ENCODE measurements around the gene ADIPOQ.
"Not testable (repeated sequence)": the region's sequence is repeated elsewhere in the genome, so short reads cannot be mapped to it uniquely, and the experiment has no call there.

The ADIPOQ gene

DNA sequence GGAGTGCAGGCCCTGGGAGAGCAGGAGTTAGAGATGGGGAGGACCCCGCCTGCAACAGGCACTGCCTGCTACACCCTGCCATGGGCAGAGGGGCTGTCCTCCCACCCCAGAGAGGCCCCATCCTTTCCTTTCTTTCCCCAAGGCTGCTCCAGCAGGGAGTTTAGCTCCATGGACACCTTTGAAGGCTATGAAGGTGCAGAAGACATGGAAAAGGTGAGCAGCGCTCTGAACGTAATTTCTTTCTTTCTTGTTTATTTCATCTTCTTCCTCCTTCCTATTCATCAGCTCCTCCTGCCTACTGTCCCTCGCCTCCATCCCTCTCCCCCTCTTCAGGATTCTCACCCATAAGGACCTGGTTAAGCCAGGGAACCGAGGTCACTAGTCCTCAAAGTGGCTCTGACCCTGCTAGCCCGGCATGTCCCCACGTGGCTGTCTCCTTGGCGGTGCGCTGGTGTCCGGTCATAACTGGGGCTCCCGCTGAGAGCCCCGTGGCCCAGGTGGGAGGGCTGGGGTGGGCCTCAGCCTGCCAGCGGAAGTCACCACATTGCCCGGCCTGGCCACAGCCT lies 16.0 kb upstream of the ADIPOQ start:
- DNase-seq (ENCODE audit: low spot score) = no peak

DNA sequence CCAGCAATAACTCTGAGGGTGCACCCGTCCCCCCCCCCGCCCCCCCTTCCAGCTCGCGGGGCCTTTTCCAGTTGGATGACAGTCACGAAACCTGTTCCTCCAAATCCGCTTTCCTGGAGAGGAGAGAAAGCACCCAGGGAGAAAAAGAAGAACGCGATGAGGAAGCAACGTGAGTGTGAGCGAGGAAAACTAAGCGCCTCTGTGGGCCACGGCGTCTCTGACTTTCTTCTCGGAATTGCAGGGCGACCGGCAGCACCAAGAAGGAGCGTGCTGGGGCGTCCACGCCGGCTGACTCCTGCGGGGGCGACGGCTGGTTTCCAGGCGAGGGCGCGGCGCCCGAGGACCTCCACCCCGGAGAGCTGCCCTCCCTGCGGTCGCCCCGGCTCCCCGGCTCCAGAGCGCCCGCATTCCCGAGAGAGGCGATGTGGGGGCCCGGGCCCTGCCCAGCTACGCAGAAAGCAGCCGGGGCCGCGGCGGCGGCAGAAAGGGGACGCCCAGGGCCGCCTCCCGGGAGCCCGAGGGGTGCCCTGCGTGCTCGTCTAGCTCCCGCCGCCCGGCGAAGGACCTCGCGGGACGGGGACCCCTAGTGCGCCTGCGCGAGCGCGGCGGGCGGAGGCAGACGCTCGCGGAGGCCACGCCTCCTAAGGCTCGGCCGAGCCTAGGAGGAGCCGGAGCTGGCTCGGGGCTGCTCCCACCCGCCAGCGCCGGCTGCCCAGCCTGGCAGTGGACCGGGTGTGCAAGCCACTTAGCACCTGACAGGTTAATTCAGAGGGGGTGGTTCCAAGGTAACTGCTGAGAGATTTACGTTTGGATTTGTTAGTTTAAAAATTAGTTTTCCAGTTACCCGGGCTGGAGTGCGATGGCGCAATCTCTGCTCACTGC lies 15.3 kb upstream of the ADIPOQ start:
- DNase-seq (ENCODE audit: low spot score) = peak; percentile 94

DNA sequence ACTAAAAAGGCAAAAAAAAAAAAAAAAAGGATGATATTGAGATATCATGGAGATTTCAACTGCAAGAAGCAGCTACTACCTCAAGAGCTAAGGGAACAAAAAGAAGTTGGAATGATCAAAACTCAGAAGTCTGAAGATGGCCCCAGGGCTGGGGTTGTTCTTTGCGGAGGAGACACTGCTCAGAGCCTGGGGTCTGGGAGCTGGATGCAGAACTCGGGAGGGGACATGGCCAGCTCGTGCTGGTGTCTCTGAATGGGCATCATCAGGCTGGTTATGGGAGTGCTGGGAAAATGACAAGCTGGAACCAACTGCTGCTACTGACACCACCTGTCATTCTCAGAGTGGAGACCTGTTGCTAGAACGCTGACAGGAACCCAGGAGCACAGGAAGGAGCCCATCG lies 14.2 kb upstream of the ADIPOQ start:
- no peak for DNase-seq (ENCODE audit: low spot score)

DNA sequence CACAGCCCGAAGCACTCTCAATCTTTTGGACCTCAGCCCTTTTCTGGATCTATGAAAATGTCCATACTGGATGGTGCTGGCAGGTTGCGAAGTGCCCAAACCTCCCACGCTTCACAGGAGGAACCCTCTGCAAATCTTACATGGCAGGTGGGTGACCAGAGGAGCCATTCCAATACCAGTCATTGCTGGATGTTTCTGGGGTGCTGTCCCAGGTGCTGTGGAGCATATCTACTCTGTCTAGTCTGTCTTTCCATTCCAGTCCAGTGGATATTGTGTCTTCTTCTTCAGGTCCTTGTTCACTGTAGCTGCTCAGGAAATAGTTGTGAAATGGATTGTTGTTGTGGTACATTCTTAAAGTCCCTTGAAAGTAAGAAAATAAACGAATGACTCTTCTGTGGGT lies 10.7 kb upstream of the ADIPOQ start:
- no peak for DNase-seq (ENCODE audit: low spot score)

DNA sequence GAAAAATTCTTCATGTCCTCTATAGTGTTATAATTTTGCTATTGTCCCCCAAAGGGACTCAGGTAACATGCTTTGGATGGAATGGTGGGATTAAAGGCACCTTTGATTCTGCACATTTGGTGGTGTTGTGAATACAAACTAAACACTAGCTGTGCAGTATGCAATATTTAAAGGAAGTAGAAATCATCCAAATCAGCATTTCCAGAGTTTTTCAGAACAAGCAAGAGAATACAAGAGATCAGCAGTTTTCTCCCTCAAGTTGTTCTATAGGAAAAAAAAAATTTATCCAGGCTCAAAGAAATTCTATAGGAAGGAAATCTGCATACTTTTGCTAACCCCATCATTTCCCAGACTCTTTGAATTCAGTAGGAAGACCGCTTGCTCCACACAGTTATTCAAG lies 10.2 kb upstream of the ADIPOQ start:
- DNase-seq (ENCODE audit: low spot score) = no peak

DNA sequence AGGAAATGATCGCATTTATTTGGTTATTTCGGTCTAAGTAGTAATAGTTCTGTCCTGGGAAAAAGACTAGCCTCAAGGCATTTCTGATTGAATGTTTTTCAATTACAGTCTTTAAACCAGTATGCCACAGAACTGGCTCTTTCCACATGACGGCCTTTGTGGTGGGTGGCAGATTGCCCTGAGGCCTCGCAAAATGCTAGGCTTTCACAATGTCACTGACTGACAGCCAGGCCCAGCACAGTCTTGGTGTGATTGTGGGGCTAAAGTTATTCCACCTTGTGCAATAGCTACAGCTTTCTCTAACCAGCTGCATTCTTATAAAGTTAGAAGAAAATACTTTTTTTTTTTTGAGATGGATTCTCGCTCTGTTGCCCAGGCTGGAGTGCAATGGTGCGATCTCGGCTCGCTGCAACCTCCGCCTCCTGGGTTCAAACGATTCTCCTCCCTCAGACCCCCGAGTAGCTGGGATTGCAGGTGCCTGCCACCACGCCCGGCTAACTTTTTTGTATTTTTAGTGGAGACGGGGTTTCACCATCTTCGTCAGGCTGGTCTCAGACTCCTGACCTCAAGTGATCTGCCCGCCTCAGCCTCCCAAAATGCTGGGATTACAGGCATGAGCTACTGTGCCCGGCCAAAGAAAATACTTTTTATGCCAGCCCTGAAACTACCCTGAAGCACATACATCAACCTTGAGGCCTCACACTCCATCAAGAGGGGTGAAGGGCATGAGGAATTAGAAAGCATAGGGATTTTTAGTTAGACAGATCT lies 2.5 kb upstream of the ADIPOQ start:
- no peak for DNase-seq (ENCODE audit: low spot score)

DNA sequence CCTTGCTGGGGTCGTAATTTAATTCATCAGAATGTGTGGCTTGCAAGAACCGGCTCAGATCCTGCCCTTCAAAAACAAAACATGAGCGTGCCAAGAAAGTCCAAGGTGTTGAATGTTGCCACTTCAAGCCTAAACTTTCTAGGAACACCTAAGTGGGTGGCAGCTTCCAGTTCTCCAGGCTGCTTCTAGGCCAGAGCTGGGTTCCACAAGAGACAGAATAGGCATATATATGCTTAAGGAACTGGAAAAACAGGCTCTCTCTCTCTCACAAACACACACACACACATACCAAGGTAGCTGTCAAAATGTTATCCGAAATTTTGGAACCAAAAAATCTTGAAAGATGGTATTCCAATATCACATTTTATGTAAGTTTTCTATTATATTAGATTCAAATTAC lies 890 bp upstream of the ADIPOQ start:
- DNase-seq (ENCODE audit: low spot score) = no peak

DNA sequence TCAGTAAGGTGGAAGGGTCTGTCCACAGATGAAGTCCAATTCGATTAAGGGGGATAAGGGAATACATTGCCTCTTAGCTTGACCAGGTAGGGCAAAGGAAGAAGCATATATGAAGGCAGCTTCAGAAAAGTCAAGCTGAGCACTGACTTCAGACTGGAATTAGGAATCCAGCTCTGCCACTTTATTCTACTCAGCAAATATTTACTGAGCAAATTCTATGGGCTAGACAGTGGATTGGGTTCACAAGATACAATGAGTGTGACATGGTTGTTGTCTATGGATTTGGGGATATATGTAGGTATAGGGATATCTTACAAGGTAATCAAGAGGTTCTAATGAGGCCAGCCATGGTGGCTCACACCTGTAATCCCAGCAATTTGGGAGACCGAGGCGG lies 526 bp downstream of the ADIPOQ start:
- DNase-seq (ENCODE audit: low spot score) = no peak

DNA sequence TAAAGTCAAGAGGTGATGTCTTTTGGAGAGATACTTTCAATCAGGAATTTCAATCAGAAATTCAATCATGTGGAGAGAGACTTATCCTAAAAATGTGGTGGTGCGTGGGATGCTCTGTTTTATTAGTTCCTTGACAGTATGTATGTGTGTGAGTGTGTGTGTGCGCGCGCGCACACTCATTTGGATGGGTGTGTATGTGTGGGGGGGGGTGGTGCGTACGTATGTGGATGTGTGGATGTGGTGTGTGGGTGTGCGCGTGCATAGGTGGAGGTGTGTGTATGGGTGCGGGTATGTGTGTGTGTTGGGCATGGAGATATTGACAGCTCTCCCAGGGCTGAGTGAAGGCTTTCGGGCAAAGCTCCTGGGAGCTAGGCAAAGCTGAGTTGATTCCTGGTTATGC lies 2.4 kb downstream of the ADIPOQ start:
- no peak for DNase-seq (ENCODE audit: low spot score)

DNA sequence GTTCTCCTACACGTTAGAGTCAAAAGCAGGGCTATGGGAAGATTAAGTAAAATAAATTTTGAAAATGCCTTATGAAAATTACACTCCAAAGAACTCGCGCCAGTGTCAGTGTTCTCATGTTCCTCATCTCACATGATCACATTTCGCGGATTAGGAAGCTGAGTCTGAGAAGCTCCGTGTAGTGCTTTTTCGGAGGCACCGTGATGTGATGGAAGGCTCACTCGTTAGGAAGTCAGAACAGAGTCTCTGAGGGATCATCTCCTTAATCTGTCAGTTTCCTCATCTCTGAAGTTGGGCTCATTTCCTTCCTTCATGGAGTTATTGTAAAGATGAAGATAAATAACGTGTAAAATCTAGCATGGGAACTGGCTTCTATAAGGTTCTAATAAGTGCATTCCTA lies 3.2 kb downstream of the ADIPOQ start:
- DNase-seq (ENCODE audit: low spot score) = no peak

DNA sequence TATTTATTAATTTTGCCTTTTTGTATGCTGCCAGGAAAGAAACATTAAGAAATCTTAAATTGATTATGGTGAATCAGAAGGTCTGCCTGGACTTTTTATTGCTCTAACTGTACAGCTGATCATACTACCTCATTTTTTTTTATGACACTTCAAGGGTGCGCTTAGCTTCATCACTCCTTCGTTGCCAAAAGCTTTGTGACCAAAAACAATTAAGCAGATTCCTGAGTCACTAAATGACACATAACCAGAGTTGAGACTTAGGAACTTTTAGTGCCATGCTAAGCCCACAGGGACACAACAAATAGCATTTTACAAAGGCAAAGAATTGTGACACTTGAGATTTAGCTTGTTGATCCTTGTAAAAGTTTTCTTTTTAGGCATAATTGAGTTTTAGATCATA lies 4.9 kb downstream of the ADIPOQ start:
- no peak for DNase-seq (ENCODE audit: low spot score)

DNA sequence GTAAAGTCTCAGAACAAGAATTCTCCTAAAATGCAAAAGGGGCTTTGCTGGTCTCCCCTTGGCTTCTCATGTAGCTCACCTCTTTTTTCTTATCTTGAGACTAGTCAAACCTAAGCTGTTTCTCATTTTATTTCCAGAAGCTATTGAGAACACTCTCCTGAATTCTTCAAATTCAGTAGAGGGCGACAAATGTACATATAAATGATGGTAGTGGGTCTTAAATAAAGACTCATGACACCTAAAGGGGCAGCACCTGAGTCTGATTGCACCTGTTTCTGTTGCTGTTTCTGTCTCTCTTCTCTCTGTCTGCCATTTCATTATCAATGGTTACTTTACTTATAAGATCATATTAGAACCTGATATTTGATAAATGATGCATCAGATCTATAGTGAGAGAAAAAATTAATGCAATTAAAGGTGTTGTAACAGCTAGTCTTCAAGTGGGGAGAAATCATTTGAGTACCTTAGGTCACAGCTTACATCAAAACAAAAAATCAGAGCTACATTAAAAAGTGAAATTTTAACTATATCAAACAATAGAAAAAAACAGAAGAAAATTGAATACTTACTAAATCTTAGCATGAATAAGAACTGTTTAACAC lies 7.0 kb downstream of the ADIPOQ start:
- peak; percentile 49 for DNase-seq (ENCODE audit: low spot score)

DNA sequence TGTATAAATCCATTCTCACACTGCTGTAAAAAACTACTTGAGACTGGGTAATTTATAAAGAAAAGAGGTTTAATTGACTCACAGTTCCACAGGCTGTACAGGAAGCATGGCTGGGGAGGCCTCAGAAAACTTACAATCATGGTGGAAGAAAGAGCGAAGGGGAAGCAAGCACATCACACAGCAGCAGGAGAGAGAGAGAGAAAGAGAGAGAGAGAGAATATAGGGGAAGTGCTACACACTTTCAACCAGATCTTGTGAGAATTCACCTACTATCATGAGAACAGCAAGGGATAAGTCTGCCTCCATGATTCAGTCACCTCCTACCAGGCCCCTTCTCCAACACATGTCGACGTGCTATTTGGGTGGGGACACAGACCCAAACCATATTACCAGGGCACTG lies 9.3 kb downstream of the ADIPOQ start:
- not testable (repeated sequence) for DNase-seq (ENCODE audit: low spot score)

DNA sequence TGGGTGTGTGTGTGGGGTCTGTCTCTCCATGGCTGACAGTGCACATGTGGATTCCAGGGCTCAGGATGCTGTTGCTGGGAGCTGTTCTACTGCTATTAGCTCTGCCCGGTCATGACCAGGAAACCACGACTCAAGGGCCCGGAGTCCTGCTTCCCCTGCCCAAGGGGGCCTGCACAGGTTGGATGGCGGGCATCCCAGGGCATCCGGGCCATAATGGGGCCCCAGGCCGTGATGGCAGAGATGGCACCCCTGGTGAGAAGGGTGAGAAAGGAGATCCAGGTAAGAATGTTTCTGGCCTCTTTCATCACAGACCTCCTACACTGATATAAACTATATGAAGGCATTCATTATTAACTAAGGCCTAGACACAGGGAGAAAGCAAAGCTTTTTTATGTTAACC lies 10.5 kb downstream of the ADIPOQ start:
- DNase-seq (ENCODE audit: low spot score) = no peak

DNA sequence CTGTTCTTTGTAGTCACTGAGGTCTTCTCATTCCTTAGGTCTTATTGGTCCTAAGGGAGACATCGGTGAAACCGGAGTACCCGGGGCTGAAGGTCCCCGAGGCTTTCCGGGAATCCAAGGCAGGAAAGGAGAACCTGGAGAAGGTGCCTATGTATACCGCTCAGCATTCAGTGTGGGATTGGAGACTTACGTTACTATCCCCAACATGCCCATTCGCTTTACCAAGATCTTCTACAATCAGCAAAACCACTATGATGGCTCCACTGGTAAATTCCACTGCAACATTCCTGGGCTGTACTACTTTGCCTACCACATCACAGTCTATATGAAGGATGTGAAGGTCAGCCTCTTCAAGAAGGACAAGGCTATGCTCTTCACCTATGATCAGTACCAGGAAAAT lies 11.6 kb downstream of the ADIPOQ start:
- no peak for DNase-seq (ENCODE audit: low spot score)

DNA sequence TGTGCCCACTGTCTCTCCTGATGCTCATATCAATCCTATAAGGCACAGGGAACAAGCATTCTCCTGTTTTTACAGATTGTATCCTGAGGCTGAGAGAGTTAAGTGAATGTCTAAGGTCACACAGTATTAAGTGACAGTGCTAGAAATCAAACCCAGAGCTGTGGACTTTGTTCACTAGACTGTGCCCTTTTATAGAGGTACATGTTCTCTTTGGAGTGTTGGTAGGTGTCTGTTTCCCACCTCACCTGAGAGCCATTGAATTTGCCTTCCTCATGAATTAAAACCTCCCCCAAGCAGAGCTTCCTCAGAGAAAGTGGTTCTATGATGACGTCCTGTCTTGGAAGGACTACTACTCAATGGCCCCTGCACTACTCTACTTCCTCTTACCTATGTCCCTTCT lies 12.4 kb downstream of the ADIPOQ start:
- DNase-seq (ENCODE audit: low spot score) = no peak

DNA sequence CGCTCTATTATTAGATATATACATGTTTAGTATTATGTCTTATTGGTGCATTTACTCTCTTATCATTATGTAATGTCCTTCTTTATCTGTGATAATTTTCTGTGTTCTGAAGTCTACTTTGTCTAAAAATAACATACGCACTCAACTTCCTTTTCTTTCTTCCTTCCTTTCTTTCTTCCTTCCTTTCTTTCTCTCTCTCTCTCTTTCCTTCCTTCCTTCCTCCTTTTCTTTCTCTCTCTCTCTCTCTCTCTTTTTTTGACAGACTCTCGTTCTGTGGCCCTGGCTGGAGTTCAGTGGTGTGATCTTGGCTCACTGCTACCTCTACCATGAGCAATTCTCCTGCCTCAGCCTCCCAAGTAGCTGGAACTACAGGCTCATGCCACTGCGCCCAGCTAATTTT lies 15.2 kb downstream of the ADIPOQ start:
- no peak for DNase-seq (ENCODE audit: low spot score)

DNA sequence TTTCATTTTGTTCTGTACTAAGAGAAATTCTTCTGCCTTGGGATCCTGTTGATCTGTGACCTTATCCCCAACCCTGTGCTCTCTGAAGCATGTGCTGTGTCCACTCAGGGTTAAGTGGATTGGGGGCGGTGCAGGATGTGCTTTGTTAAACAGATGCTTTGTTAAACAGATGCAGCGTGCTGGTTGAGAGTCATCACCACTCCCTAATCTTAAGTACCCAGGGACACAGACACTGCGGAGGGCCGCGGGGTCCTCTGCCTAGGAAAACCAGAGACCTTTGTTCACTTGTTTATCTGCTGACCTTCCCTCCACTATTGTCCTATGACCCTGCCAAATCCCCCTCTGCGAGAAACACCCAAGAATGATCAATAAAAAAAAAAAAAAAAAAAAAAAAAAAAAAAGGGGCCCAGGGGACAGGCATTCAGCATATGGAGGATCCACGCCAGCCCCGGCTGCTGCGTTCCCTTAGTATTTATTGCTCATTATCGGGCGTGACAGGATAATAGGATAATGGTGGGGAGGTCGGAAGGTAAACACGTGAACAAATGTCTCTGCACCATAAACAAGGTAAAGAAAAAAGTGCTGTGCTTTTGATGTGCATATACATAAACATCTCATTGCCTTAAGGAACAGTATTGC lies 22.8 kb downstream of the ADIPOQ start:
- DNase-seq (ENCODE audit: low spot score) = not testable (repeated sequence)

DNA sequence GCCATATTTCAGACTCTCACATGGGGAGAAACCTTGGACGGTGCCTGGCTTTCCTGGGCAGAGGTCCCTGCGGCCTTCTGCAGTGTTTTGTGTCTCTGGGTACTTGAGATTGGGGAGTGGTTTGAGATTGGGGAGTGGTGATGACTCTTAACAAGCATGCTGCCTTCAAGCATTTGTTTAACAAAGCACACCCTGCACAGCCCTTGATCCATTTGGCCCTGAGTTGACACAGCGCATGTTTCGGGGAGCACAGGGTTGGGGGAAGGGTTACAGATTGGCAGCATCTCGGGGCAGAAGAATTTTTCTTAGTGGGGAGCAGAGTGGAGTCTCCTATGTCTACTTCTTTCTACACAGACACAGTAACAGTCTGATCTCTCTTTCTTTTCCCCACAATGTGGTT lies 23.6 kb downstream of the ADIPOQ start:
- DNase-seq (ENCODE audit: low spot score) = not testable (repeated sequence)

DNA sequence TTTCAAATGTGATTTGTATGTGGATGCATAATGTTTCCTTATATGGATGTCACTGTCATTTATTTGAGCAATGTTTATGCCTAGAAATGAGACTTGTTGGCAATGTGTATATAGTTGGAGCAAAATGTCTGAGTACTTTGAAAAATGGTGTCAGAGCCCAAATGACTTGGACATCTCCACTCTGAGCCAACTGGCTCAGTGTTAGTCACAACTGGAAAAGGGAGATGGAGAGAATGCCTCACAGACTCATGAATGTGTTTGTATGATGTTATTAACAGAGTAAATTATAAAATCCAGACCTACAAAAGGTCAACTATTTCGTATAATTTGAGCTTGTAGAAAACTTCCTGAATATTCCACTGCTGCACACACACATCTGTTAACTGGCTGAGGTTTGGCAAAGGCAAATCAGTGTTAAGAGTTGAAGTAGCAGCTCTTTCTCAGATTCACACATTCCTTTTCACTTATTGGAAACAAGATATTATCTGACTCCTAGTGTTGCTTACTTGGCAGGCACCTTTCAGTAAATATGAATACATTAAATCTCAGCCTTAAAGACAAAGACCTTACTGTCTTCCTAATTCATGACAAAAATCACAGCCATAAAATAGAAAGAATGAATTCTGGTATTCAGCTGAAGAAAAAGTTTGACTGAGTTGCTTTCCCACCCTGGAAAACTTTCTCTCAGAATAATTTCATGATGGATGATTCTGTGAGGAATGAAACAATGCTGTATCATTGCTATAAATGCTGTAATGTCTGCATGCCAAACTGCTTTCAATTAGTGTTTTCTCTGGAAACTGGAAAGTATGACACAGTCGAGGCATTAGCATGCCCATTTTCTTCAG lies 27.0 kb downstream of the ADIPOQ start:
- no peak for DNase-seq (ENCODE audit: low spot score)

All from hematopoietic multipotent progenitor cell treated with erythropoietin and hydrocortisone succinate and interleukin-3 and kit ligand, for 17 days (in vitro differentiated cells).